ENCODE data around the gene PHACTR3. TPM values are rescaled to one million over a fixed set of nuclear protein-coding genes. Genes with fewer than 3 reads are reported as not detected.

PHACTR3 gene
- total RNA-seq, 1 donor from 2014 or later, result 0.14 TPM

DNA sequence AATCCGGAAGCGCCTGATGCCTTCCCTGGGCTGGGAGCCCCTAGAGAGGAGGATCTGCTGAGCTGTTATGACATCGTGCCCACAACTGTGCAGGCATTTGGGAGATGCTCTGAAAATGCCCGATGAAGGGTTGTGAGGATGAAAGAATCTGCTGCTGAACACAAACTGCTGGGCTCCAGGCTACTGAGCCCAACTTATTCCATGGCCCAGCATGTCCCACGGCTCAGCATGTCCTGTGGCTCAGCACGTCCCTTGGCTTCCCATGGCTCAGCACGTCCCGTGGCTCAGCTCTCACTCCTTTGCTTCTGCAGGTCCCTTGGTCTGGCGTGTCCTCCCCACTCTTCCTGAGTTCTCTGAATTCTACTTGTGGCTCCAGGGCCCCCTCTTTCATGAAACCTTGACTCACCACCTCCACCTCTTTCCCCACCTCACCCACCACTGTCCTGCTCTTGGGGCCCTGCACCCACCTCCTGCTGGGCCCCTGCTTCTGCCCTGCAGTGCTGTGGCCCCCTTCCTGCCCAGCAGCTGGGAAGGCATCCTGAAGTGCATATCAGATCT, 80.4 kb downstream of the PHACTR3 start:
- no peaks in the 10 kb centered on the region for H3K36me3 Mint-ChIP-seq (ENCODE audit: low read depth, unreplicated experiment)
- FAIRE-seq, result no peak

GRCh38 chr20:59686404-59687346, 82.3 kb downstream of the PHACTR3 start:
- no peak for TF ChIP-seq EZH2 (IDR thresholded peaks at IDR 0.05; ENCODE audit: insufficient read depth, low read length)
- TF ChIP-seq, protein P1, sequence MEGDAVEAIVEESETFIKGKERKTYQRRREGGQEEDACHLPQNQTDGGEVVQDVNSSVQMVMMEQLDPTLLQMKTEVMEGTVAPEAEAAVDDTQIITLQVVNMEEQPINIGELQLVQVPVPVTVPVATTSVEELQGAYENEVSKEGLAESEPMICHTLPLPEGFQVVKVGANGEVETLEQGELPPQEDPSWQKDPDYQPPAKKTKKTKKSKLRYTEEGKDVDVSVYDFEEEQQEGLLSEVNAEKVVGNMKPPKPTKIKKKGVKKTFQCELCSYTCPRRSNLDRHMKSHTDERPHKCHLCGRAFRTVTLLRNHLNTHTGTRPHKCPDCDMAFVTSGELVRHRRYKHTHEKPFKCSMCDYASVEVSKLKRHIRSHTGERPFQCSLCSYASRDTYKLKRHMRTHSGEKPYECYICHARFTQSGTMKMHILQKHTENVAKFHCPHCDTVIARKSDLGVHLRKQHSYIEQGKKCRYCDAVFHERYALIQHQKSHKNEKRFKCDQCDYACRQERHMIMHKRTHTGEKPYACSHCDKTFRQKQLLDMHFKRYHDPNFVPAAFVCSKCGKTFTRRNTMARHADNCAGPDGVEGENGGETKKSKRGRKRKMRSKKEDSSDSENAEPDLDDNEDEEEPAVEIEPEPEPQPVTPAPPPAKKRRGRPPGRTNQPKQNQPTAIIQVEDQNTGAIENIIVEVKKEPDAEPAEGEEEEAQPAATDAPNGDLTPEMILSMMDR (IDR thresholded peaks at IDR 0.05; ENCODE audit: insufficient read depth, low read depth, low read length), result no peak
- Histone ChIP-seq H3K79me2 (ENCODE audit: insufficient read depth, low read length) (no peaks in the 10 kb centered on the region), H2AFZ (ENCODE audit: low read depth, low read length) (no peak overlapping the region), H4K20me1 (ENCODE audit: insufficient read depth, low read length) (no peaks in the 10 kb centered on the region), H3K36me3 (ENCODE audit: insufficient read depth, low read length) (no peaks in the 10 kb centered on the region), H3K9me3 (ENCODE audit: insufficient read depth, low read depth, low read length) (peaks cover 15% of the 10 kb centered on the region), H3K4me2 (ENCODE audit: low read length) (no peak overlapping the region), H3K9ac (ENCODE audit: low read length) (no peak overlapping the region), H3K4me1 (ENCODE audit: insufficient read depth, low read length) (no peaks in the 10 kb centered on the region), H3K4me3 (ENCODE audit: insufficient read depth, low read depth, low read length) (no peak overlapping the region), H3K27me3 (ENCODE audit: insufficient read depth, low read length) (no peaks in the 10 kb centered on the region), H3K27ac (ENCODE audit: low read depth, low read length) (no peak overlapping the region)
- Mint-ChIP-seq H3K27me3 (ENCODE audit: low read depth, unreplicated experiment) (peaks cover 49% of the 10 kb centered on the region), H3K4me1 (ENCODE audit: low read depth, unreplicated experiment) (no peaks in the 10 kb centered on the region), H3K27ac (ENCODE audit: unreplicated experiment) (no peak overlapping the region), H3K4me3 (ENCODE audit: unreplicated experiment) (no peak overlapping the region), H3K36me3 (ENCODE audit: low read depth, unreplicated experiment) (no peaks in the 10 kb centered on the region), H3K9me3 (ENCODE audit: unreplicated experiment) (no peaks in the 10 kb centered on the region)
- FAIRE-seq, result peak; percentile 37
- DNase-seq (ENCODE audit: low read depth), result no peak

More for the DNA sequence above, 80.4 kb downstream of the PHACTR3 start:
- Histone ChIP-seq H3K27ac (ENCODE audit: low read depth, low read length) (no peak overlapping the region), H4K20me1 (ENCODE audit: insufficient read depth, low read length) (no peaks in the 10 kb centered on the region), H3K9ac (ENCODE audit: low read length) (no peak overlapping the region), H3K9me3 (ENCODE audit: insufficient read depth, low read depth, low read length) (peaks cover 15% of the 10 kb centered on the region), H3K4me1 (ENCODE audit: insufficient read depth, low read length) (no peaks in the 10 kb centered on the region), H3K27me3 (ENCODE audit: insufficient read depth, low read length) (no peaks in the 10 kb centered on the region), H2AFZ (ENCODE audit: low read depth, low read length) (no peak overlapping the region), H3K79me2 (ENCODE audit: insufficient read depth, low read length) (no peaks in the 10 kb centered on the region), H3K36me3 (ENCODE audit: insufficient read depth, low read length) (no peaks in the 10 kb centered on the region), H3K4me2 (ENCODE audit: low read length) (no peak overlapping the region), H3K4me3 (ENCODE audit: insufficient read depth, low read depth, low read length) (no peak overlapping the region)
- H3K27me3 Mint-ChIP-seq (ENCODE audit: low read depth, unreplicated experiment), result peaks cover 44% of the 10 kb centered on the region
- no peak for DNase-seq (ENCODE audit: low read depth)
- no peak overlapping the region for H3K4me3 Mint-ChIP-seq (ENCODE audit: unreplicated experiment)
- TF ChIP-seq, protein P1 (IDR thresholded peaks at IDR 0.05; ENCODE audit: insufficient read depth, low read depth, low read length), result no peak
- TF ChIP-seq EZH2 (IDR thresholded peaks at IDR 0.05; ENCODE audit: insufficient read depth, low read length), result no peak
- no peaks in the 10 kb centered on the region for H3K4me1 Mint-ChIP-seq (ENCODE audit: low read depth, unreplicated experiment)
- H3K27ac Mint-ChIP-seq (ENCODE audit: unreplicated experiment), result no peak overlapping the region
- no peaks in the 10 kb centered on the region for H3K9me3 Mint-ChIP-seq (ENCODE audit: unreplicated experiment)

Data from astrocyte (in vitro differentiated cells and primary cell).